Nephron progenitor cell (in vitro differentiated cells): ENCODE measurements around the gene MSI2.
A peak's percentile ranks its signal among the peaks of the same experiment; 100 is the strongest.

Experiments
- DNase-seq: peaks from one replicate; pipeline ENCODE4 v3.0.0; 2021
- H3K27ac Mint-ChIP-seq: 2 replicates; pipeline ENCODE4 v1.8.0; 2021; ENCODE audit warnings: mild to moderate bottlenecking, moderate library complexity, mixed read lengths
- H3K27me3 Mint-ChIP-seq: 2 replicates; pipeline ENCODE4 v1.8.0; 2021; ENCODE audit warnings: mild to moderate bottlenecking, low read depth, mixed read lengths; ENCODE audit not compliant: poor library complexity
- H3K36me3 Mint-ChIP-seq: 2 replicates; pipeline ENCODE4 v1.8.0; 2021; ENCODE audit warnings: low read depth, mixed read lengths
- H3K4me1 Mint-ChIP-seq: 2 replicates; pipeline ENCODE4 v1.8.0; 2021; ENCODE audit warnings: mixed read lengths
- H3K4me3 Mint-ChIP-seq: 2 replicates; pipeline ENCODE4 v1.8.0; 2021; ENCODE audit warnings: mild to moderate bottlenecking, moderate library complexity, mixed read lengths
- H3K9me3 Mint-ChIP-seq: 2 replicates; pipeline ENCODE4 v1.8.0; 2021; ENCODE audit warnings: mild to moderate bottlenecking, moderate library complexity, mixed read lengths
- TF ChIP-seq, protein P1 (sequence below): fragments of 200-600 bp; sonication (generic); IDR thresholded peaks from 2 replicates; pipeline ENCODE4 v1.5.0; 2021; ENCODE audit warnings: antibody characterized with exemption

Gene MSI2

DNA sequence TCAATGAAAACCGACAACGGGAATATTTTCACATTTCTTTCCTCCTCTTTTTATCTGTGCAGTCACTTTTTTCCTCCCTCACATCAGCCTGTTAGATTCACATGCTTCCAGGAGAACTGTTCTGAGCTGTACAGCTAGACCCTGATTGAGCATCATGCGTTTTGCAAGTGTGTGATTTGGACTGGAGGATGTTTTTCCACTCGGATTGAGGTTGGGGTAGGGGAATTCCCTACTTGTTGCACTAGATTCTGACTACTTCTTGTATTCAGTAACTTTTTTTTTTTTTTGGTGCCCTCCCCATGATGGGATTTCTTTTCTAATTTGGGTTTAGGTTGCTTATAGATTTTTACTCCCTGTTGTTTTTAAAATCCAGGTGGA is 4.8 kb downstream of the MSI2 start:
- H3K4me1 Mint-ChIP-seq: peaks cover 81% of the 10 kb centered on the region
- TF ChIP-seq, protein P1, sequence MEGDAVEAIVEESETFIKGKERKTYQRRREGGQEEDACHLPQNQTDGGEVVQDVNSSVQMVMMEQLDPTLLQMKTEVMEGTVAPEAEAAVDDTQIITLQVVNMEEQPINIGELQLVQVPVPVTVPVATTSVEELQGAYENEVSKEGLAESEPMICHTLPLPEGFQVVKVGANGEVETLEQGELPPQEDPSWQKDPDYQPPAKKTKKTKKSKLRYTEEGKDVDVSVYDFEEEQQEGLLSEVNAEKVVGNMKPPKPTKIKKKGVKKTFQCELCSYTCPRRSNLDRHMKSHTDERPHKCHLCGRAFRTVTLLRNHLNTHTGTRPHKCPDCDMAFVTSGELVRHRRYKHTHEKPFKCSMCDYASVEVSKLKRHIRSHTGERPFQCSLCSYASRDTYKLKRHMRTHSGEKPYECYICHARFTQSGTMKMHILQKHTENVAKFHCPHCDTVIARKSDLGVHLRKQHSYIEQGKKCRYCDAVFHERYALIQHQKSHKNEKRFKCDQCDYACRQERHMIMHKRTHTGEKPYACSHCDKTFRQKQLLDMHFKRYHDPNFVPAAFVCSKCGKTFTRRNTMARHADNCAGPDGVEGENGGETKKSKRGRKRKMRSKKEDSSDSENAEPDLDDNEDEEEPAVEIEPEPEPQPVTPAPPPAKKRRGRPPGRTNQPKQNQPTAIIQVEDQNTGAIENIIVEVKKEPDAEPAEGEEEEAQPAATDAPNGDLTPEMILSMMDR: no peak
- DNase-seq: no peak
- no peaks in the 10 kb centered on the region for H3K27me3 Mint-ChIP-seq
- H3K9me3 Mint-ChIP-seq: no peaks in the 10 kb centered on the region
- H3K36me3 Mint-ChIP-seq: peaks cover 60% of the 10 kb centered on the region
- peak overlapping the region; percentile 98 for H3K4me3 Mint-ChIP-seq
- peak overlapping the region; percentile 18 for H3K27ac Mint-ChIP-seq

DNA sequence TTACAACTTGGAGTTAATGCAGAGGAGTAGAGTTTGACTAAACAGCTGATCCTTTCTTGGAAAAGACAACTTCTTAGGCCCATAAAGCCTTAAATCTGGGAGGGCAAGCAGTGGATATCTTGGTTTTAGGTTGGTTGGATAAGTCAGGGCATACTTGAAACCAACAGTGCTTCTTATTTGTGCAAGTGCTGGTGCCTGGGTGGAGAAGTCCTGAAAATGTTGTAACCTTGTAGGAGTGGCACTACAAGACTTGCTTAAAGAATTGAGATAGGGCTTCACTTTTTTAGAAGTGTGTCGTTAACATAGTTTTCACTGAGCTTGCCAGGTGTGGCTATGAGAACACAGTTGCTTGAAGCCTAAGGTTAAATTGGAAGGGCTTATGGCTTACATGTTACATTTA is 6.2 kb downstream of the MSI2 start:
- no peaks in the 10 kb centered on the region for H3K27me3 Mint-ChIP-seq
- peaks cover 90% of the 10 kb centered on the region for H3K4me1 Mint-ChIP-seq
- TF ChIP-seq, protein P1: no peak
- peak overlapping the region; percentile 91 for H3K27ac Mint-ChIP-seq
- peaks cover 73% of the 10 kb centered on the region for H3K36me3 Mint-ChIP-seq
- H3K4me3 Mint-ChIP-seq: peak overlapping the region; percentile 98
- no peak for DNase-seq
- no peaks in the 10 kb centered on the region for H3K9me3 Mint-ChIP-seq

DNA sequence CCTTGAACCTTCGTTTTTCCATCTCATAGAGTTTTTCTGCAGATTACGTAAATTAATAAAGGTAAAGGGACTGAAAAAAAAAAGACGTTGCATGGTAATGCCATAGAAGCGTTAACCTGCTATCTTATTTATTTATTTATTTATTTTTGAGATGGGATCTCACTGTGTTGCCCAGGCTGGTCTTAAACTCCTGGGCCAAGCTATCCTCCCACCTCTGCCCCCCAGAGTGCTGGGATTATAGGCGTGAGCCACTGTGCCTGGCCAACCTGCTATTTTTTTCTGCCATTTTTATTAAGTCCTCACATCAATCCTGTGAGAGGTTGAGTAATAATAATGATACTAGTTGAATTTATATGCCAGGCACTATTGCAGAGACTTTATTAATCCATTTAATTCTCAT is 7.9 kb downstream of the MSI2 start:
- Mint-ChIP-seq H3K4me3 (peak overlapping the region; percentile 98), H3K4me1 (peaks cover 91% of the 10 kb centered on the region), H3K36me3 (peaks cover 88% of the 10 kb centered on the region), H3K9me3 (no peaks in the 10 kb centered on the region), H3K27ac (no peak overlapping the region), H3K27me3 (no peaks in the 10 kb centered on the region)
- DNase-seq: no peak
- TF ChIP-seq, protein P1: no peak

DNA sequence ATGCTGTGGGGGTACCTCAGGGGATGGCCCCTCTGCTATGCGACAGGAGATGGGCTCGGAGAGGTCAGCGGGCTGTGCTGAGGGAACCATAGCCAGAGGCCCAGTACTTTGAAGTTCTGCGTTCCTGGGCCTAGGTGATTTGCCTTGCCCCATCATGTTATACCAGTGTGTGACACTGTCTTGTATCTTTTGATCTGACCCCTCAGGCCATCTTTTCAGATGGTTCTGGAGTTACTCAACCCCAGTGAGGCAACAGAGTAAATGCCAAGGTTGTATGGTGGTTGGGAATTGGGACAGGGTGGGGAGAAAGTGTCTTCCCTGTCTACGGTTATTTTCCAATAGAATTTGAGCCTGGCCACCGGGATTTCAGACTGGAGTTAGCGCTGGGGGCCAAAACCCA is 8.5 kb downstream of the MSI2 start:
- TF ChIP-seq, protein P1: no peak
- peak overlapping the region; percentile 77 for H3K27ac Mint-ChIP-seq
- H3K4me3 Mint-ChIP-seq: no peak overlapping the region
- H3K36me3 Mint-ChIP-seq: peaks cover 93% of the 10 kb centered on the region
- H3K27me3 Mint-ChIP-seq: no peaks in the 10 kb centered on the region
- no peak for DNase-seq
- peaks cover 91% of the 10 kb centered on the region for H3K4me1 Mint-ChIP-seq
- H3K9me3 Mint-ChIP-seq: no peaks in the 10 kb centered on the region

DNA sequence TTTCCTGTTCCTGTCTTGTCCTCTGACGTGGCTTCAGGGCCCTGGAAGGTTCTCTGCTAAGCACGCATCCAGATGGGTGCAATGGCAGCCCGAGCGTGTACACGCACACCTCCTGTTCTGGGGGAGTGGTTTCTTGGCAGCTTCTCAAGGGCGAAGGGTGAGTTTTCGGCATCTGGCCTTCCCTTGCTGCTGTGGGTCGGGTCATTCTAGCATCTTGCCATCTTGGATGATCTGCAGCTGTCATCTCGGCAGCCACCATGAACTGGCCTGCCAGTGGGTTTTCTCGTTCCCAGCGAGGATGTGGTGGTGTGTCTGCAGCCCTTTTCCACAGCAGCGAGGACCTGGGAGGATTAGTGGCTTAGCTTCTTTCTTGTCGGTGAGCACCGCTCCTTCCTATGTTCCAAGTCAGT is 10.6 kb downstream of the MSI2 start:
- TF ChIP-seq, protein P1: no peak
- Mint-ChIP-seq H3K27me3 (no peaks in the 10 kb centered on the region), H3K27ac (peak overlapping the region; percentile 71), H3K4me1 (peaks cover 91% of the 10 kb centered on the region), H3K4me3 (no peak overlapping the region), H3K9me3 (no peaks in the 10 kb centered on the region), H3K36me3 (peaks cover 79% of the 10 kb centered on the region)
- no peak for DNase-seq

DNA sequence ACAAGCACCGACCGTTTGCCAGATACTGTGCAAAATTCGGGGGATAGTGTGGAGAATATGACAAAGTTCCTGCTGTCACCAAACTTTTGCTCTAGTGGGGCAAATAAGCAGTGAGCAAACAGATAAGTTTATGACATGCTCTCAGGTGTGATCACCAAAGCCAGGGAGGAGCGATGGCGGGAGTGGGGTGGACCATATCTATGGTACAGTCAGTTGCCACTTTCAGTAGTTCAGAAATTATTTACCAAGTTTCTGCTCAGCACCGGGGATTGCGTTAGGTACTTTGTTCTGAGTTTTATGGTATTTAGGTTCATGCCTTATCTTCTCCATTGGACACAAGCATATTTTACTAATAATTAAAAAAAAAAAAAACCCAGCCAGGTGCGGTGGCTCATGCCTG is 11.9 kb downstream of the MSI2 start:
- TF ChIP-seq, protein P1: no peak
- H3K27me3 Mint-ChIP-seq: no peaks in the 10 kb centered on the region
- no peak for DNase-seq
- H3K4me1 Mint-ChIP-seq: peaks cover 91% of the 10 kb centered on the region
- H3K27ac Mint-ChIP-seq: peak overlapping the region; percentile 81
- no peak overlapping the region for H3K4me3 Mint-ChIP-seq
- H3K36me3 Mint-ChIP-seq: peaks cover 75% of the 10 kb centered on the region
- H3K9me3 Mint-ChIP-seq: no peaks in the 10 kb centered on the region
